ENCODE results near the gene SLC6A19.

SLC6A19 gene

GRCh38 chr5:1273745-1274144, 72.3 kb downstream of the SLC6A19 start:
- in situ Hi-C loops (cut with HindIII; ENCODE audit: low sequenced_read_pairs) = no loop called here

- in situ Hi-C loops (cut with HindIII; ENCODE audit: low sequenced_read_pairs) = no loop called here
These were observed 73.1 kb downstream of the SLC6A19 start for GRCh38 chr5:1274471-1274870.

Measured in DLD1 (cell line).